HG03439 (cell line): ENCODE results near the gene IFNGR1.
"Not testable (repeated sequence)": the region's sequence is repeated elsewhere in the genome, so short reads cannot be mapped to it uniquely, and the experiment has no call there.

Experiments used
- ATAC-seq: cut with Tn5 transposase; IDR thresholded peaks from one replicate; pipeline ENCODE4 v1.9.1; 2021; ENCODE audit warnings: mild to moderate bottlenecking, moderate library complexity; ENCODE audit not compliant: unreplicated experiment

Gene IFNGR1

GRCh38 chr6:137213813-137214212 lies 5.4 kb downstream of the IFNGR1 start:
- ATAC-seq = no peak

- ATAC-seq = no peak
These were observed 5.8 kb downstream of the IFNGR1 start for GRCh38 chr6:137213331-137213740.

GRCh38 chr6:137211910-137212309 lies 7.3 kb downstream of the IFNGR1 start:
- ATAC-seq = no peak

- ATAC-seq = no peak
These were observed 8.3 kb downstream of the IFNGR1 start for GRCh38 chr6:137210903-137211302.

- ATAC-seq = no peak
These were observed 10.9 kb downstream of the IFNGR1 start for GRCh38 chr6:137208279-137208678.

GRCh38 chr6:137207457-137207856 lies 11.7 kb downstream of the IFNGR1 start:
- ATAC-seq = not testable (repeated sequence)

GRCh38 chr6:137206577-137206976 lies 12.6 kb downstream of the IFNGR1 start:
- ATAC-seq = no peak

GRCh38 chr6:137203256-137203655 lies 15.9 kb downstream of the IFNGR1 start:
- ATAC-seq = no peak

- peak; percentile 70 for ATAC-seq
These were observed 17.1 kb downstream of the IFNGR1 start for GRCh38 chr6:137202078-137202477.

GRCh38 chr6:137201006-137201405 lies 18.2 kb downstream of the IFNGR1 start:
- no peak for ATAC-seq

- ATAC-seq = no peak
These were observed 18.9 kb downstream of the IFNGR1 start for GRCh38 chr6:137200288-137200687.

- ATAC-seq = no peak
These were observed 21.2 kb downstream of the IFNGR1 start for GRCh38 chr6:137197684-137198645.

GRCh38 chr6:137193256-137194070 lies 25.7 kb downstream of the IFNGR1 start:
- no peak for ATAC-seq

GRCh38 chr6:137192821-137193220 lies 26.4 kb downstream of the IFNGR1 start:
- ATAC-seq = no peak

- ATAC-seq = no peak
These were observed 27.5 kb downstream of the IFNGR1 start for GRCh38 chr6:137191670-137192069.

- ATAC-seq = no peak
These were observed 27.9 kb downstream of the IFNGR1 start for GRCh38 chr6:137191236-137191635.

GRCh38 chr6:137190583-137191094 lies 28.5 kb downstream of the IFNGR1 start:
- ATAC-seq = no peak

GRCh38 chr6:137188855-137189254 lies 30.3 kb downstream of the IFNGR1 start:
- ATAC-seq = no peak

GRCh38 chr6:137185290-137185689 lies 33.9 kb downstream of the IFNGR1 start:
- ATAC-seq = no peak

- ATAC-seq = no peak
These were observed 36.5 kb downstream of the IFNGR1 start for GRCh38 chr6:137182654-137183073.

GRCh38 chr6:137181891-137182653 lies 37.1 kb downstream of the IFNGR1 start:
- ATAC-seq = no peak
